ENCODE measurements around the gene NAXD.
"Not testable (repeated sequence)": the region's sequence is repeated elsewhere in the genome, so short reads cannot be mapped to it uniquely, and the experiment has no call there.

NAXD gene

DNA sequence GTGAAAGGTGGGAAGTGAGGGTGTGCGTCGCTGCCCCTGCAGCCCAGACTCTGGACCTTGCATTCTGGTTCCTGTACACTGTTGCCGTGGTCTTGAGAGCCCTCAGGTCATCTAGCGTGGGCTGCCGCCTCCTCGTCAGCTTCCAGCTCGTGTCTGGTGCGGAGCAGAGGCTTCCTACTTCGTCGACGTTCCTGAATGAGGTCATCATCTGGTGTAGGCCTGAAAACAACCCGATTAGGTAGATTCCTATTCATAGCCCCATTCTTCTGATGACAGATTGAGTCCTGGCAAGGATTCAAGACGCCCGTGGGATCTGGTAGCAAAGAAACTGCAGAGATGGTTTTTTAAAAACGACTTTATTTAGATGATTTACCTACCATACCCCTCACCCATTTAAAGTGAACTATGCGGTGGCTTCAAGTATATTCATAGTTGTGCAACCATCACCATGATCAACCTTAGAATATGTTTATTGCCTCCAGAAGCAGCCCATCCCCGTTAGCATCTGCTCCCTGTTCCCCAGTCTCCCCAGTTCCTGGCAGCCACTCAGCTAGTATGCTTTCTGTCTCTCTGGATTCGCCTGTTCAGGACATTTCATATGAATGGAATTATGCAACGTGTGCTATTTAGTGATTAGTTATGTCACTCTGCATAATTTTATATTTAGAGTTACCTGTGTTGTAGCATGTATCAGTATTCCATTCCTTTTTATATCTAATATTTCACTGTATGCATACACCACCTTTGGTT is 13.8 kb downstream of the NAXD start:
- DNase-seq, result no peak

DNA sequence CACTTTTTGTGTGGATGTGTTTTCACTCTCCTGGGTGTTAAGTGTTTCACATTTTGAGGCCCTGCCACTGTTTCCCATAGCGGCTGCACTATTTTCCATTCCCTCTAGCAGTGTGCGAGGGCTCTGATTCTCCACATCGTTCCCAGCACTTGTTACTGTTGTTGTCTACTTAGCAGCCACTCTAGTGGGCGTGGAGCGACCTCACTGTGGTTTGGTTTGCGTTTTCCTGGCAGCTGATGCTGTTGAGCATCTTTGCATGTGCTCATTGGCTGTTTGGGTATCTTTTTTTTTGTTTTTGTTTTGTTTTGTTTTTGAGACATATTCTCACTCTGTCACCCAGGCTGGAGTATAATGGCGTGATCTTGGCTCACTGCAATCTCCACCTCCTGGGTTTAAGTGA is 14.4 kb downstream of the NAXD start:
- DNase-seq, result peak in 1 of 2 experiments; percentile 21

DNA sequence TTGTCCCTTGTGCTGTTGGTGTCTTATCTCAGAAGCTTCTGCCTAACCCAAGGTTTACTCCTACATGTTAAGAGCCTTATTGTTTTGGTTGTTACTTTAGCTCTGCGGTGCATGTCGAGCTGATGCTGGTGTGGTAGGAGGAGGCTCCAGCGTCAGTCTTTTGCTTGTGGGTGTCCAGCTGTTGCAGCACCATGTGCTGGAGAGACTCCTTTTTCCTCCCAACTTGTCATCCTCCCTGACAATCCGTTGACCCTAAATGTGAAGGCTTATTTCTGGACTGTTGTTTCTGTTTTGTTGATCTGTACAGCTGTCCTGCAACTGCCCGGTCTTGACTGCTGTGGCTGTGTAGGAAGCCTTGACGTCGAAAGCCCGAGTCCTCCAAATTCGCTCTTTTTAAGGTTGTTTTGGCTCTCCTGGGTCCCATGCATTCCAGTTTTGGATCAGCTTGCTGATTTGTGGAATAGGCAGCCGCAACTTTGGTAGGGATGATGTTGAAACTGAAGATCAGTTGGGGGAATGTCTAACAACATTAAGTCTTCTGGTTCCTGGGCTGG is 15.3 kb downstream of the NAXD start:
- no peak for DNase-seq

GRCh38 chr13:110632255-110632654 is 16.9 kb downstream of the NAXD start:
- DNase-seq, result not testable (repeated sequence)

GRCh38 chr13:110633776-110634175 is 18.4 kb downstream of the NAXD start:
- DNase-seq, result no peak

- no peak for DNase-seq
These were observed 19.2 kb downstream of the NAXD start for GRCh38 chr13:110634558-110634957.

- no peak for DNase-seq
These were observed 20.2 kb downstream of the NAXD start for GRCh38 chr13:110635405-110636002.

- DNase-seq, result no peak
These were observed 20.7 kb downstream of the NAXD start for GRCh38 chr13:110636053-110636475.

DNA sequence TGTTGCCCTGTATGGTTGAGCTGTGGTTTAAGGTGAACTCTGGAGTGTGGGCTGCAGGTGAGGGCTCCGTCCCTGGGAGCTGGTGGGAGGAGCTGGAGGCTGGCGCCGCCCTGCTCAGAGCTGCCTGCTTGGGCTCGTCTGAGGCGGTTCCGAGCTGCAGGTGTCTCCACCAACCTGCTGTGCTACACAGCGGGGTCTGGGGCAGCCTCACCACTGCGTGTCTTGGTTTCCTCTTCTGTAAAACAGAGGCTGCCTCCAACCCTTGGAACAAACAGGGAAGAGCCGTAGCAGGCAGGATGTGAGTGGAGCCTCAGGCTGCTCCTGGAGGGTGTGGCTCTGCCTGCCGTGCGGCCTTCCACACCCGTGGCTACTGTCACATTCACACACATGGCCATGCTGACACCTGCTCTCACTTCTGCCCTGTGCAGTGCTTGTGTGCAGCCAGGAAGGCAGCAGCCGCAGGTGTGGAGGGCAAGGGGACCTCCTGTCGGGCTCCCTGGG is 21.4 kb downstream of the NAXD start:
- no peak for DNase-seq

GRCh38 chr13:110637275-110637674 is 21.9 kb downstream of the NAXD start:
- no peak for DNase-seq

DNA sequence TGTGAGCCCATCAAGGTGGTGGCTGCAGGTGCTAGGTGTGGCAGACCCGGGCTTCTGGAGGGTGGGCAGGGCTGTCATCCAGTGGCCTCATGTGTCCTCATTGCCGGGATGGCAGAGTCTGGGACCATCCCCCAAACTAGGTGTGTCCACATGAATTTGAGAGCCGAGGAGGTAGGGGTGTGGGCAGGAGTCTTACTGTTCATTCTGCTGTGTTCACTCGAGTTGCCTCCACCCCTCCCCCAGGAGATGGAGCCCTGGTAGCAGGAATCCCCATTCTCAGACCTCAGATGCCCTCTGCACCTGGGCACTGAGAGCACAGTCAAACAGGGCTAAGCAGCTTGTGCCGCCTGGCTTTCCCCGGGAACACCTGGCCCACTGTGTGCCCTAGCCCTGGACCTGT is 22.4 kb downstream of the NAXD start:
- DNase-seq, result no peak

DNA sequence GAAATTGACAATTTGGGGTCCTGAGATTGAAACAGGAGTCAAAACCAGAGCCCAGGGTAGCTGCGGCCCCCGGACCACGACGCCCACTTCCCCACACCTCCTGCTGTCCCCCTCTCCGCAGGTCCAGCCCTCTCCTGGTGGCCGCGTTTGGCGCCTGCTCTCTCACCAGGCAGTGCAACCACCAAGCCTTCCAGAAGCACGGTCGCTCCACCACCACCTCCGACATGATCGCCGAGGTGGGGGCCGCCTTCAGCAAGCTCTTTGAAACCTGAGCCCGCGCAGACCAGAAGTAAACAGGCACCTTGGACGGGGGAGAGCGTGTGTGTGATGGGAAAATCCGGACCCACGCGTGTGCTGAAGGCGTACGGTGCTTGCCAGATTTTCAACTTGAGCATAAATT is 22.9 kb downstream of the NAXD start:
- no peak for DNase-seq

- DNase-seq, result no peak
These were observed 23.8 kb downstream of the NAXD start for GRCh38 chr13:110638814-110639806.

DNA sequence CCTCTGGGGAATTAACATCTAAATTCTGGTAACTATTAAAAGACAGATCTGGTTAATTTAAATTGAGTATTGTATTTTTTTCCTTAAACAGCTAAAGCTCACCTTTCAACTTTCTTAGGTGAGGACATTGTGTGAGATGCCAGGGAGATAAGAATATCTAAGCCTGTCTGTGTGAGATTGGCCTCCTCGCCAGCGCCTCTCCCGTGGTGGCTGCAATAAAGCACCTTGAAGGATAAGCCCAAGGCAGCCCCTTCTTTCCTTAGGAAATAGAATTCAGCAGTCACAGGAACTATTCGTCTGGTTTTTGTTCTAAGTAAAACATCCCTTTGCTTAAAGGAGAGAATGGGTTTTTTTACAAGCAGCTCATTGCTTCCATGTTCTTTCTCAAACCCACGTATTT is 24.6 kb downstream of the NAXD start:
- no peak for DNase-seq

DNA sequence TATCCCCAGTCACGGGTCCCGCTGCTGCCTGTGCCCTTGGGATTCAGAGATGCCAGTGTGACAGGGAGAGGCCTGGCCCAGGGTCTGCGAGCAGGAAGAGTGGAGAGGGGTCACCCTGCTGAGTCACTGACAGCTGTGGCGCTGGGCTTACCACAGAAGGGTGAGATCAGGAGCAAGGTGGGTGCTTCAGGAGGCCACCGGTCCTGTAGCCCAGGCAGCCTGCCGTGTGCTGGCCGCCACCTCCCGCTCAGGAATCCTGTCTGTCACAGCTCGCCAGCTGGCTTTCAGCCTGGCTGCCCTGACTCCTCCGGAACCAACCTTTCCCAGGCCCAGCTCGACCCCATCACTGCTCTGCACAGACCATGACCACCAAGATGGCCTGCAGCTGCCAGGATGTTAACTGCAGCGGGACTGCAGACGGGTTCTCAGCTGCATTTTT is 25.3 kb downstream of the NAXD start:
- no peak for DNase-seq

- no peak for DNase-seq
These were observed 26.0 kb downstream of the NAXD start for GRCh38 chr13:110641055-110642015.

GRCh38 chr13:110642291-110642981 is 27.1 kb downstream of the NAXD start:
- no peak for DNase-seq

- no peak for DNase-seq
These were observed 28.0 kb downstream of the NAXD start for GRCh38 chr13:110643324-110643723.

GRCh38 chr13:110643768-110644421 is 28.6 kb downstream of the NAXD start:
- DNase-seq, result no peak

- peak; percentile 41 to 49 for DNase-seq
These were observed 29.7 kb downstream of the NAXD start for GRCh38 chr13:110644892-110645521.
